GM18505 (cell line): ENCODE data around the gene EBLN2.

Experiments
- ATAC-seq: cut with Tn5 transposase; IDR thresholded peaks from one replicate; pipeline ENCODE4 v1.9.1; 2021; ENCODE audit not compliant: unreplicated experiment
- POLR2A ChIP-seq: IDR thresholded peaks from 4 replicates; pipeline ENCODE4 v1.6.1; 2011; ENCODE audit warnings: borderline replicate concordance; ENCODE audit not compliant: insufficient read depth, insufficient read length; ENCODE audit errors: extremely low read depth

Gene EBLN2

GRCh38 chr3:73072634-73073033 is 11.2 kb downstream of the EBLN2 start:
- ATAC-seq, result no peak
- no peak for TF ChIP-seq POLR2A

- no peak for ATAC-seq
- TF ChIP-seq POLR2A, result no peak
These were observed 11.7 kb downstream of the EBLN2 start for GRCh38 chr3:73073091-73073707.

DNA sequence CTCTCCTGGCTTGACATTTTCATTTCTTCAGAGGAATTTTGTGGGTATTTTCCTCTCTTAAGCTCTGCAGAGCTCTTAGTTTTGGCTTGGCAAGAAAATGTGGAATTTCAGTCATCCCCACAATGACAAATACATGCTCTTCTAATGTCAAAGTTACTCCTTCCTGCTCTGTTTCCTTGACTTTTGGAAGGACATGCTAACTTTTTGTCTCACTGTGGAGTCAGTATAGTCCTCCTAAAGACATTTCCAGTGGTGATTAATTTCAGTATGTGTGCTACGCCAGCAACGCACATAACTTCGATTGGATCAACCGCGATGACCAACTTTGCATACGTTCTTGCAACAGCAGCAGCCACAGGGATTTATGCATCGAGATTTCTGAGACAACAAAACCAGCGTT is 13.3 kb downstream of the EBLN2 start:
- no peak for ATAC-seq
- no peak for TF ChIP-seq POLR2A

GRCh38 chr3:73080216-73080966 is 18.9 kb downstream of the EBLN2 start:
- ATAC-seq, result no peak
- TF ChIP-seq POLR2A, result no peak

GRCh38 chr3:73081140-73081539 is 19.7 kb downstream of the EBLN2 start:
- TF ChIP-seq POLR2A, result no peak
- no peak for ATAC-seq

GRCh38 chr3:73084170-73084569 is 22.7 kb downstream of the EBLN2 start:
- TF ChIP-seq POLR2A, result no peak
- ATAC-seq, result no peak

DNA sequence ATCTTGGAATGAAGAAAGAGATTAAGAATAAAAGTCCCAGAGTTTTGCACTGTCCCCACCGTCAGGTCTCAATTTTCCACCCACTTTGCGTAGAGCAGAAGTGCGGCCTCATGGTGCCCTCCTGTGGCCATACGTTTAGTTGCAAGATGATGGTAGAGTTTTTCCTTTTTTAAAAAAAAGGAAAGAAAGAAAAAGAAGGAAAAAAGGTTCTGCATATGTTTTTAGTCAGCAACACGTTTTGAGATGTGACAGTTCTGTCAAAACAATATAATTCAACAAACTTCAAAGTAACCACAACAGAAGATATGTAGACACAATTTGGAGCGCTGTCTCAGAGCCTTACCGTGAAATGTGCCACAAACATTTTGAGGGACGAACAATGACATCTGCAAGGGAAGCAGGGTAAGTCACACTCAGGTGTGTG is 24.6 kb downstream of the EBLN2 start:
- no peak for TF ChIP-seq POLR2A
- ATAC-seq, result no peak

DNA sequence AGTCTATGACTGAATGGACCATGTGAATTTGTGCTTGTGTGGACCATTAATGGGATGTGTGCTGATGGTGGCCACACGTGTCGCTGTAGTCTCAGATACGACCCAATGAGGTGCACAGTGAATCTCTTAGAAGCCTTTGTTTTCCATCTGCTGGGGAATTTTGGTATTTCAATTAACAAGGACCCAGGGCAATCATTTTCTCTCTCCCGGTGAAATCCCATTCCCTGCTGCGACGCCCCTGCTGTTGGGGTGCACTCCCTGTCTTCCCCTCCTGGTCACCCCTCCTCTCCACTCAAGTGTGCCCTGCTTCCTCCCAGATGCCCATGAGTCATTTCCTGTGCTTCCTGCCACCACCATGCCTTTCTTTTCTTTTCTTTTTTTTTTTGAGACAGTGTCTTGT is 32.7 kb downstream of the EBLN2 start:
- no peak for ATAC-seq

DNA sequence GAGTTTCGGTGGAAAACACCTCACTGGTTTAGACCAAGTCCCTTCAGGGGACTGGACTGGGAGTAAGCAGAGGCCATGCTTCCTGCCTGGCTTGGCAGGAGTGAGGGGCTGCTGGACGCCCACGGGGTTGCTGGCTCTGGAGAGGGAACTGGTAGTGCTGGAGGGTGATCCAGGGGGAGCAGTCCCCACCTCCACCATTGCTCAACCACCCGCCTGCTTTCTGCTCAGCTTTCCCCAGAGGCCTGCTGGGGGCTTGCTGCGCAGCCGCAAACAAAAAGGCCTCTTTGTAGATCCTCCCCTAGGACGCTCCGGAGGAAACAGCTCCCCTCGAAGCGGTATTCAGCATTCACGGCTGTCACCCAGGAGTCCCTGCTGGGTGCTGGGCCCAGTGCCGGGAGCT is 33.5 kb downstream of the EBLN2 start:
- no peak for TF ChIP-seq POLR2A
- ATAC-seq, result no peak

More for the DNA sequence above, 32.7 kb downstream of the EBLN2 start:
- TF ChIP-seq POLR2A, result no peak

DNA sequence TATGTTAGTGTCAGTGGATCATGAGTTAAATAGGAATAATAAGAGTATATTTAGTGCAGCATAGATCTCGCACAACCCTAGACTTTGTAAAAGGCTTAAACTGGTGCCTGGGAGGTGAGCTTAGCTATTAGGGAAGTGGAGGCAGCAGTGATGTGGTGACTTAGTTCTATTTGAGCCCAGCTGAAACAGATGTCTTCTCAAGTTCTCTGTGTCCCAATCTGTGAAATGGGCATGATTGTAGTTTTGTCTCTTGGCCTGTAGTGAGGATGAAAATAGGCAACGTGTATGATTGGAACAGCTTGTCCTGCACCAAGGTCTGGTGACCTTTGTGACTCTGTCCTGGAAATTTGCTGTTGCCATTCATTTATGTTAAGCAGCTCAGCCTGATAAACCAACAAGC is 34.7 kb downstream of the EBLN2 start:
- no peak for ATAC-seq
- no peak for TF ChIP-seq POLR2A

DNA sequence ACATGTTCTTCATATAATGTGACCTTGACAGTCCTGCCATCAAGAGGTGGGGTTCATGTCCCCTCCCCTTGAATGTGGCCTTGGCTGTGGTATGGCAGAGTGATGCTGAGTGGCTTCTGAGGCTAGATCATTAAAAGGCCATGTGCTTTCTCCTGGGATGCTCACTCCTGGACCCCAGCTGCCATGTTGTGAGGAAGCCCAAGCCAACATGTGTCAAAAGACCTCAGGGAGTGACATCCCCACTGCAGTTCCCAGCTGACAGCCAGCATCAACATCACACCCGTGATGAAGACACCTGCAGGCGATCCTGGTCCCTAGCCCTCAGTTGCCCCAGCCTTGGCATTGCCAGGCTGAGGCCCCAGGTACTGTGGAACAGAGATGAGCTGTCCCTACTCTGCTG is 36.6 kb downstream of the EBLN2 start:
- ATAC-seq, result no peak
- no peak for TF ChIP-seq POLR2A

GRCh38 chr3:73098873-73099272 is 37.4 kb downstream of the EBLN2 start:
- no peak for TF ChIP-seq POLR2A
- no peak for ATAC-seq

DNA sequence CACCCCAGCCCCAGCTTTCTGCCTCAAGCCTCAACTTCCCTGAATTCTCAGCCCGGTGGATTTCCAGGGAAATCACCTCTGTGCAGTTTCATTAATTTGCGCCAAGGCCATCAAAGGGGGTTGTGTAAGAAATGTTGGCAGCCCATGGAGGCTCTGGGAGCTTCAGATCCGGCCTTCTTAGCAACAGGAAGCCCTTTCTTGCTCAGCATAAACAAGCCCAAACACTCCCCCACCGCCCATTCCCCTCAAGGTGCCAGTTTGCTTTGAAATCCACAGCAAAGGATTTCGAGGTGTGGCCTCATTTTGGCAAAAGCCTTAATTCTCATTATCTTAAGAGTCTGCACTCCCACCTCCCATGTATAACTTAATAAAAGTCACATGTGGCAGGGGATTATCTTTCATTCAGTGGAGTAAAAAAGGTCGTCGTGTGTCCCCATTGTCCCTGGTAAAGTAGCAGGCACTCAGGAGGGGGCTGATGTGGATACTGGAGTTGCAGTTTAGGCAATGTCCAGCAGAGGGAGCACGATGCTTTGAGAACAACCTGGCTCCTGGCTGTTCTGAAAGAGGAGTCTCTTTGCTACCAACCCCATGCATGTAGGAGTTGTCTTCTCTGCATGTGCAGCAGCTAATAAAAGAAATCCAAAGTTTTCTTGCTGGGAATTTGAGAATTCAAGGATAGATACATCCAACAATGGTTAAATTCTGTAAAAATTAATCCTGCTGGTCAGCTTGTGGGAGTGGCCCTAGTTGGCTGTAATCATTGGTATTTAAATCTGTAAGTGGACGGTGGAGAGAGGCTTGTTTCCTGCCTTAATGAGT is 39.5 kb downstream of the EBLN2 start:
- no peak for TF ChIP-seq POLR2A
- peak; percentile 86 for ATAC-seq
